T-helper 17 cell (primary cell): Measurements from ENCODE around the gene AGAP1. TPM values are rescaled to one million over a fixed set of nuclear protein-coding genes. Genes with fewer than 3 reads are reported as not detected.
A peak's percentile ranks its signal among the peaks of the same experiment; 100 is the strongest.

Source experiments
- ATAC-seq: fragments of 150-1000 bp; cut with Tn5 transposase; 2 replicates; pipeline ENCODE4 v1.10.0; 2021; ENCODE audit warnings: mild to moderate bottlenecking, moderate library complexity
- DNase-seq, 3 donors: peaks; one replicate each; pipeline versions ENCODE4 v3.0.0 to v3.0.0-alpha.2; 2020 to 2021
- H3K9me3 ChIP-seq: one replicate; pipeline ENCODE4 v1.7.0; 2013; ENCODE audit warnings: low read length, mild to moderate bottlenecking; ENCODE audit not compliant: control insufficient read depth, poor library complexity, severe bottlenecking
- H3K27ac Mint-ChIP-seq: one replicate; pipeline ENCODE4 v1.8.0; 2022; ENCODE audit warnings: mild to moderate bottlenecking, moderate library complexity, mixed read lengths
- H3K27me3 Mint-ChIP-seq: one replicate; pipeline ENCODE4 v1.8.0; 2022; ENCODE audit warnings: mixed read lengths
- H3K36me3 Mint-ChIP-seq: one replicate; pipeline ENCODE4 v1.8.0; 2022; ENCODE audit warnings: low read depth, mixed read lengths
- H3K4me1 Mint-ChIP-seq: one replicate; pipeline ENCODE4 v1.8.0; 2022; ENCODE audit warnings: mild to moderate bottlenecking, mixed read lengths
- H3K4me3 Mint-ChIP-seq: one replicate; pipeline ENCODE4 v1.8.0; 2022; ENCODE audit warnings: mild to moderate bottlenecking, moderate library complexity, mixed read lengths
- total RNA-seq, 4 donors: library from RNA in 2 of 4; stranded (reverse) in 2 of 4; gene quantifications; one replicate each; pipeline ENCODE4 v1.2.3 and lab custom pipeline; 2022 to 2026

AGAP1 gene
- total RNA-seq, 2 donors from 2014 or later, result 7.6 to 16.8 TPM

GRCh38 chr2:235839974-235840373, 346.1 kb downstream of the AGAP1 start:
- Mint-ChIP-seq H3K4me1 (no peaks in the 10 kb centered on the region), H3K27ac (no peak overlapping the region), H3K36me3 (no peaks in the 10 kb centered on the region)

GRCh38 chr2:235841863-235842262, 348.0 kb downstream of the AGAP1 start:
- no peaks in the 10 kb centered on the region for H3K9me3 ChIP-seq
- no peak for ATAC-seq
- no peak overlapping the region for H3K4me3 Mint-ChIP-seq
- H3K27ac Mint-ChIP-seq, result no peak overlapping the region
- H3K27me3 Mint-ChIP-seq, result peaks cover 28% of the 10 kb centered on the region
- DNase-seq, result no peak
- peaks cover 3% of the 10 kb centered on the region for H3K4me1 Mint-ChIP-seq
- H3K36me3 Mint-ChIP-seq, result no peaks in the 10 kb centered on the region

More at GRCh38 chr2:235839974-235840373, 346.1 kb downstream of the AGAP1 start:
- ATAC-seq, result no peak
- Mint-ChIP-seq H3K4me3 (no peak overlapping the region), H3K27me3 (peaks cover 32% of the 10 kb centered on the region)
- H3K9me3 ChIP-seq, result no peaks in the 10 kb centered on the region
- no peak for DNase-seq

- Mint-ChIP-seq H3K27ac (no peak overlapping the region), H3K4me1 (peaks cover 3% of the 10 kb centered on the region), H3K27me3 (peaks cover 29% of the 10 kb centered on the region), H3K4me3 (no peak overlapping the region), H3K36me3 (no peaks in the 10 kb centered on the region)
- ATAC-seq (no peak), DNase-seq (no peak)
- no peaks in the 10 kb centered on the region for H3K9me3 ChIP-seq
Measured at GRCh38 chr2:235842941-235843340, 349.1 kb downstream of the AGAP1 start.

- Mint-ChIP-seq H3K27ac (peak overlapping the region; percentile 27), H3K27me3 (peaks cover 33% of the 10 kb centered on the region), H3K4me1 (peaks cover 3% of the 10 kb centered on the region), H3K4me3 (no peak overlapping the region), H3K36me3 (no peaks in the 10 kb centered on the region)
- DNase-seq (no peak), ATAC-seq (no peak)
- H3K9me3 ChIP-seq, result no peaks in the 10 kb centered on the region
Measured at GRCh38 chr2:235843591-235844395, 349.9 kb downstream of the AGAP1 start.

GRCh38 chr2:235844561-235844960, 350.7 kb downstream of the AGAP1 start:
- no peak overlapping the region for H3K27ac Mint-ChIP-seq
- ATAC-seq (no peak), DNase-seq (no peak)
- no peak overlapping the region for H3K4me3 Mint-ChIP-seq
- peaks cover 29% of the 10 kb centered on the region for H3K27me3 Mint-ChIP-seq
- H3K4me1 Mint-ChIP-seq, result peaks cover 3% of the 10 kb centered on the region
- no peaks in the 10 kb centered on the region for H3K36me3 Mint-ChIP-seq
- no peaks in the 10 kb centered on the region for H3K9me3 ChIP-seq

- H3K27me3 Mint-ChIP-seq, result peaks cover 34% of the 10 kb centered on the region
- no peak for ATAC-seq
- no peaks in the 10 kb centered on the region for H3K36me3 Mint-ChIP-seq
- H3K4me1 Mint-ChIP-seq, result peaks cover 4% of the 10 kb centered on the region
- no peak overlapping the region for H3K27ac Mint-ChIP-seq
- no peaks in the 10 kb centered on the region for H3K9me3 ChIP-seq
- DNase-seq, result no peak
- no peak overlapping the region for H3K4me3 Mint-ChIP-seq
Measured at GRCh38 chr2:235845245-235845644, 351.4 kb downstream of the AGAP1 start.

GRCh38 chr2:235847576-235847975, 353.7 kb downstream of the AGAP1 start:
- H3K27ac Mint-ChIP-seq, result no peak overlapping the region
- H3K27me3 Mint-ChIP-seq, result peaks cover 33% of the 10 kb centered on the region
- no peaks in the 10 kb centered on the region for H3K9me3 ChIP-seq
- no peaks in the 10 kb centered on the region for H3K36me3 Mint-ChIP-seq
- H3K4me1 Mint-ChIP-seq, result peaks cover 6% of the 10 kb centered on the region
- ATAC-seq (no peak), DNase-seq (no peak)
- H3K4me3 Mint-ChIP-seq, result no peak overlapping the region

GRCh38 chr2:235848055-235848454, 354.2 kb downstream of the AGAP1 start:
- ATAC-seq, result no peak
- Mint-ChIP-seq H3K27ac (no peak overlapping the region), H3K36me3 (no peaks in the 10 kb centered on the region)

GRCh38 chr2:235848946-235849345, 355.1 kb downstream of the AGAP1 start:
- Mint-ChIP-seq H3K36me3 (no peaks in the 10 kb centered on the region), H3K27ac (no peak overlapping the region), H3K4me3 (no peak overlapping the region), H3K4me1 (peaks cover 6% of the 10 kb centered on the region), H3K27me3 (peaks cover 25% of the 10 kb centered on the region)
- no peak for ATAC-seq
- DNase-seq, result no peak
- H3K9me3 ChIP-seq, result no peaks in the 10 kb centered on the region

More at GRCh38 chr2:235848055-235848454, 354.2 kb downstream of the AGAP1 start:
- no peak for DNase-seq
- no peak overlapping the region for H3K4me3 Mint-ChIP-seq
- H3K4me1 Mint-ChIP-seq, result peaks cover 6% of the 10 kb centered on the region
- H3K9me3 ChIP-seq, result no peaks in the 10 kb centered on the region
- H3K27me3 Mint-ChIP-seq, result peaks cover 33% of the 10 kb centered on the region

- H3K9me3 ChIP-seq, result no peaks in the 10 kb centered on the region
- ATAC-seq, result no peak
- Mint-ChIP-seq H3K27ac (no peak overlapping the region), H3K4me3 (no peak overlapping the region), H3K36me3 (no peaks in the 10 kb centered on the region), H3K27me3 (peaks cover 23% of the 10 kb centered on the region), H3K4me1 (peaks cover 6% of the 10 kb centered on the region)
- no peak for DNase-seq
Measured at GRCh38 chr2:235849489-235849888, 355.6 kb downstream of the AGAP1 start.

- no peak overlapping the region for H3K4me3 Mint-ChIP-seq
- H3K4me1 Mint-ChIP-seq, result peaks cover 6% of the 10 kb centered on the region
- no peaks in the 10 kb centered on the region for H3K36me3 Mint-ChIP-seq
- DNase-seq (no peak), ATAC-seq (no peak)
- H3K27me3 Mint-ChIP-seq, result peaks cover 17% of the 10 kb centered on the region
- H3K27ac Mint-ChIP-seq, result no peak overlapping the region
- H3K9me3 ChIP-seq, result no peaks in the 10 kb centered on the region
Measured at GRCh38 chr2:235850289-235850688, 356.4 kb downstream of the AGAP1 start.

- H3K4me3 Mint-ChIP-seq, result no peak overlapping the region
- no peak for ATAC-seq
- no peak overlapping the region for H3K27ac Mint-ChIP-seq
- no peaks in the 10 kb centered on the region for H3K36me3 Mint-ChIP-seq
- H3K9me3 ChIP-seq, result no peaks in the 10 kb centered on the region
- DNase-seq, result no peak
- H3K4me1 Mint-ChIP-seq, result peaks cover 2% of the 10 kb centered on the region
- H3K27me3 Mint-ChIP-seq, result peaks cover 17% of the 10 kb centered on the region
Measured at GRCh38 chr2:235850771-235851551, 357.1 kb downstream of the AGAP1 start.

- DNase-seq, result no peak
- peaks cover 17% of the 10 kb centered on the region for H3K27me3 Mint-ChIP-seq
- H3K36me3 Mint-ChIP-seq, result no peaks in the 10 kb centered on the region
- no peak overlapping the region for H3K4me3 Mint-ChIP-seq
- no peak for ATAC-seq
- peaks cover 2% of the 10 kb centered on the region for H3K4me1 Mint-ChIP-seq
- H3K9me3 ChIP-seq, result no peaks in the 10 kb centered on the region
- H3K27ac Mint-ChIP-seq, result no peak overlapping the region
Measured at GRCh38 chr2:235851828-235852525, 358.1 kb downstream of the AGAP1 start.
